GM04503 (cell line): ENCODE data around the gene TMEM150C.
"Not testable (repeated sequence)": the region's sequence is repeated elsewhere in the genome, so short reads cannot be mapped to it uniquely, and the experiment has no call there.

ENCODE experiments used
- DNase-seq: peaks from one replicate; pipeline ENCODE4 v3.0.0-alpha.2; 2012; ENCODE audit warnings: low read depth

The TMEM150C gene

DNA sequence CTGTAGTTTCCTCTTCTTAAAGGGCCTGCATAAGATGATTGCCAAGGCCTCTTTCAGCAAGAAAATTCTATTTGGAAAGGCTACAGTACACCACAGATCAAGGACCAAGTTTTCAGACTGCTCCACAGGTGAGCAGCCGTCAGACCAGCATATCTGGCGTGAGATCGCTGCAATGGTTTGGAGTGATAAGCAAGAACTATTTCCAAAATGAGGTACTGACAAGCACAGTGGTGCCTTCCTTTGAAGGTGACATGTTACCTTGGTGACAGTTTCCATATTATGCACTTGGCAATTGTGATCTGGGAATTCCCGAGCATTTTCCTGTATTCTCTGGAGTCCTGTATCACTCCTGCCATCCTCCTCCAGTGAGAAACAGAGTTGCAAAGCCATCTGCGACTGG is 7.3 kb upstream of the TMEM150C start:
- no peak for DNase-seq

DNA sequence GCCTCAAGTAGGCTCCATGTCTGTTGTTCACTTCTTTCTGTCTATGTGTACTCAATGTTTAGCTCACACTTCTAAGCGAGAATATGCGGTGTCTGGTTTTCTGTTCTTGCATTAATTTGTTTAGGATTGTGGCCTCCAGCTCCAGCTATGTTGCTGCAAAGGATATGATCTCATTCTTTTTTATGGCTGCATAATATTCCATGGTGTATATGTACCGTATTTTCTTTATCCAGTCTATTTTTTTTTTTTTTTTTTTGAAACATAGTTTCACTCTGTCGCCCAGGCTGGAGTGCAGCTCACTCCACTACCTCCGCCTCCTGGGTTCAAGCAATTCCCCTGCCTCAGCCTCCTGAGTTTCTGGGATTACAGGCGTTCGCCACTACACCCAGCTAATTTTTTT is 5.7 kb upstream of the TMEM150C start:
- DNase-seq, result no peak

DNA sequence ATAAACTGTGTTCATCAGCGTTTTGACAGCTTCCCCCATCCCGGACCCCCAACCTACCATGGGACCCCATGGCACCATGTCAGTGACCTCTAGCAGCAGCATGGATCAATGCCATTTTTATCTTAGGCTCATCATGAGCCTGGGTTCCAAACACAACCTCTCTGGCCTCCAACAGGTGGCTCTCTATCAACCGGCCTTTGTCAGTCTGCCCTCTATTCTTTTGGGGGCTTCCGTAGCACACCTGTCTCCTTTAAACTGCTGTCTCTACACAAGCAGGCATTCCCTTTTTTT is 721 bp upstream of the TMEM150C start:
- no peak for DNase-seq

- DNase-seq, result no peak
Measured at GRCh38 chr4:82560853-82561785, 669 bp downstream of the TMEM150C start.

GRCh38 chr4:82559735-82560120 is 2.1 kb downstream of the TMEM150C start:
- DNase-seq, result no peak

- DNase-seq, result not testable (repeated sequence)
Measured at GRCh38 chr4:82559090-82559734, 2.6 kb downstream of the TMEM150C start.

DNA sequence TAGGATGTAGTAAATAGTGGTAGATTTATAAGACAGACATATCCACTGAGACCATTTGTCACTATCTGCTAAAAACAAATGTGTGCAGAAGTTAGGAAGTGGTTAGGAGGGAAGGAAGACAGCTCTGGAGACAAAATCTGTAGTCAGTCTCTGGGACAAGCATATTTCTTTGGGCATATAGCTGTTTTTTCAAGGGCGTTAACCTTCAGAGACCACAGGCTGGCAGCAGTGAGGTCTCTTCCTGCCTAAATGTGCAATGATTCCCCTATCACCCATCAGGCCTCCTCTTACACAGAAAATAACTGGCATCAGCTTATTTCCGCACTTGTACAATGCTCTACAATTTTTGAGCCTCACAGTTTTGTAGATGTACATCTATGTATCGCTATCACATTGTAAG is 6.5 kb downstream of the TMEM150C start:
- DNase-seq, result no peak

- DNase-seq, result no peak
Measured at GRCh38 chr4:82553020-82553419, 8.8 kb downstream of the TMEM150C start.

DNA sequence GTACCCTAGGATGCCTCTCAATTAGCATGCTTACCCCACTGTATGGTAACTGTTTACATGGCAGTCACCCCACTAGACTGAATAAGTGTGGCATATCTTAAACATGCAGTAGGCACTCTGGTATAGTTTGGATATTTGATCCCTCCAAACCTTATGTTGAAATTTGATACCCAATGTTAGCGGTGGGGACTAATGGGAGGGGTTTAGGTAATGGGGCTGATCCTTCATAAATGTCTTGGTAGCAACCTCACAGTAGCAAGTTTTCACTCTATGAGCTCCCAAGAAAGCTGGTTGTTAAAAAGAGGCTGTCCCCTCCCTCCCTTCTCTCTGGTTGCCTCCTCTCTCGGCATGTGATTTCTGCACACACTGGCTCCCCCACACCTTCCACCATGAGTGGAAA is 10.1 kb downstream of the TMEM150C start:
- DNase-seq, result no peak

DNA sequence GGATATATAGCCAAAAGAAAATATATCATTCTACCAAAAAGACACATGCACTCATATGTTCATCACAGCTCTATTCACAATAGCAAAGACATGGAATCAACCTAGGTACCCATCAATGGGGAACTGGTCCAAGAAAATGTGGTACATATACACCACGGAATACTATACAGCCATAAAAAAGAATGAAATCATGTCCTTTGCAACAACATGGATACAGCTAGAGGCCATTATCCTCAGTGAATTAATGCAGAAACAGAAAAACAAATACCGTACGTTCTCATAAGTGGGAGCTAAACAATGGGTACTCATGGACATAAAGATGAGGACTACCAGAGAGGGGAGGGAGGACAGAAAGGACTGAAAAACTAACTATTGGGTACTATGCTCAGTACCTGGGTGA is 13.9 kb downstream of the TMEM150C start:
- DNase-seq, result not testable (repeated sequence)

- DNase-seq, result no peak
Measured at GRCh38 chr4:82543131-82543530, 18.7 kb downstream of the TMEM150C start.

DNA sequence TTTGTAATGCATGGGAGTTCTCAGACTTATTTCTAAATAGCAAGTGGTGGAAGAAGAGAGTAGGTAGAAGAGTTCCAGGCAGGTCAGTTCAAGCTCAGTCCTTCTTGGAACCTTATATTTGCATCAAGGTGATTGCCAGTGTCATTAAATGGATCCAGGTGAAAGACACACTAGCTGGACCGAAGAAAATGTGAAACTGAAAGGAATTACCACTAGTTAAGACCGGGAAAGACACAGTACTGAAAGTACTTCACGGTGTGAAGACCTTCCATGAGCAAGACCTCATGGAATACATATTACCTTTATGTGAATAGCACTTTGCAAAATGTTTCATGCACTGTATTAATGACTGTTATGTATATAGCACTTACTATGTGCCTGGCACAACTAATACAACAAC is 19.1 kb downstream of the TMEM150C start:
- no peak for DNase-seq

DNA sequence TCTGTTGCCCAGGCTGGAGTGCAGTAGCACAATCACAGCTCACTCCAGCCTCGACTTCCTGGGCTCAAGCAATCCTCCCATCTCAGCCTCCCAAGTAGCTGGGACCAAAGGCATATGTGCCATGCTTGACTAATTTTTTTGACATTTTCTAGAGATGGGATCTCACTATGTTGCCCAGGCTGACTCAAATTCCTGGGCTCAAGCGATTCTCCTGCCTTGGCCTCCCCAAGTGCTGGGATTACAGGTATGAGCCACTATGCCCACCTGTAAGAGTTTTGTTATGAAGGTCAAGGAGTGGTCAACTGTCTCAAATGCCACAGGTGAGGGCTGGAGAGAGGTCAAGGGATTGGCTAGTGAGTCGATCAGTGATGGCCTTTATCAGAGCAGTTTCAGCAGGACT is 32.5 kb downstream of the TMEM150C start:
- no peak for DNase-seq

DNA sequence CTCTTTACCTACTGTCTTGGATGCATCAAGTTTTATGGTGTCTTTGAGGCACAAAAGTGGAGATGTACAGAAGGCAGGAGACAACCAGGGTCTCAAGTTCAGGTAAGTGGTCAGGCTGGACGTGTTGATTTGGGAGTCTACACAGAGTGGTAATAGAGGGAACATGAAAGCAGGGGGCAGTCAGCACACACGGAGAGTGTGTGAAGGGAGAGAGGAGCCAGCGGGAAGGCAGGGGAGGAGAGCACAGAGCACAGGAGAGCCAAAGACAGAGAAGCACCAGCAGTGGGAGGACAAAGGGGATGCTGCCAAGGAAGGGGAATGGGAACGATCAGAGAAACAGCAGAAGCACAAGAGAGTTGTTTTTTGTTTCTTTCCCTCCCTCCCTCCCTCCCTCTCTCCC is 32.9 kb downstream of the TMEM150C start:
- DNase-seq, result no peak

DNA sequence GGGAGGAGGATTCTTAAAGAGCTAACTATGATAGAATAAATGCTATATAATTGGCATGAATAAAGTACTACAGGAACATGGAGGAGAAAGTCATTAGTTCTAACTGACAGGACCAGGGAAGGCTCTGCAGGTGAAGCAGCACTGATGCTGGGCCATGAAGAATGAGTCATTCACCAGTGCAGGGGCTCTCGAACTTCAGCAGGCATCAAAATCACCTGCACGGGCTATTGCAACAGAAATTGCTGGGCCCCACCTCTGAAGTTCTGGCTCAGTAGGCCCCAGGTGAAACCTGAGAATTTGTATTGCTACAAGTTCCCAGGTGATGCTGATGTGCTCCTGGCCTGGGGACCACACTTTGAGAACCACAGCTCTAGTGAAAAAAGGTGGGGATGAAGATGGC is 33.7 kb downstream of the TMEM150C start:
- no peak for DNase-seq

- DNase-seq, result no peak
Measured at GRCh38 chr4:82525307-82525911, 36.4 kb downstream of the TMEM150C start.

DNA sequence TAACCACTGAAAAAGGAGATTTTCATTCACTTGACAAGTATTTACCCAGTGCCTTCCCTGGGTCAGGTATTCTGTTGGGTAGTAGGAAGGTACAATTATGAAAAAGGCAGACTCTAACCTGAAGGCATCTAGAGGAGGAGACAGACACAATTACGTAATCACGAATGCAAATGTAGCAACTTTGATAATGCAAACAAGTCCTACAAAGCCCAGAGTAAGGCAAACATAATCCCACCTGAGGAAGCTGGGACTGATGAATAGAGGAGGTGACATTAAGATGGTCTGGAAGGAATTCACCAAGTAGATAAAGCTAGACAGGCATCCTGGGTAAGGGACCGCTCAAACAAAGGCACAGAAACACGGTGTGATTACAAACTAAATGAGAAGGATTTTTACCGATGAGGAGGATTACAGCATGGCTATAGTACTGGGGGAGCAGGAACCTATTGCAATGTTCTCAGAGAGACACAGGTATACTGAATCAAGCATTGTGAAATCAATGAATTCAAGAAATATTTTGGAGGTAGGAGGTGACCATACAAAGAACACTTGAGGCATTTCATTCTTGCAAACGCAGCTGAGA is 37.1 kb downstream of the TMEM150C start:
- DNase-seq, result no peak

GRCh38 chr4:82523179-82523578 is 38.6 kb downstream of the TMEM150C start:
- no peak for DNase-seq

DNA sequence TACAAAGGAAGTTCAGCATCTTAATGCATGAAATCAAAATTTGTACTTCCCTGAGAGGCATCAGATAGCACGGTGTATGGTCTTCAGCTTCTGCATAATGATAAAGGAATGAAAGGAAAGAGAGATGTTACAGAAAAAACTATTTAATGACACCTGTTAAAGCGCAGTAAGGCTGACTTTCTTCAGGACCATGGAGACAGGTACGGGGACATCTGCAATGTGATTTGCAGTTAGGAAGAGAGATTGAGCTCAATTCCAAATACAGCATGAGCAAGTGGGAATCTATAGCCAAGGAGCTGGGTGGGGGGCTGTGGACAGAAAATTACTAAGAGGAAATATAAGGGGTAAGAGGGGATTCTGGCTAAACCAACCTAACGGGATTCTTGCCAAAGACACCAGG is 39.3 kb downstream of the TMEM150C start:
- no peak for DNase-seq

DNA sequence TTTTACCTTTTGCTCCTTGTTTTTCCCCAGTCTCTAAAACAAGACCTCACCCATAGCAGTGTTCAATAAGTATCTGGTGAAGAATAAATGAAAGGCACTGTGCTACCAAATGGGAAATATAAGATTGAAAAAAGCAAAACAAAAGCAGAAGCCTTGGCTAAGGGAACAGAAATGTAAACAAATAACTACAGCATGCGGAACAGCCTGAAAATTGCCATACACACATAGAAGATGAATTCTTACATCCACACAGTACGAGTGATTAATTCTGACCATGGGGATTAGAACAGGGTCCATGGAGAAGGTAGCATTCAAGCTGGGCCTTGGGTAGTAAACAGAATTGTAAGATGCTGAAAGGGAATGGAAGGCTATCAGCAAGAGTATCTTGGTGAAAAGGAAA is 40.5 kb downstream of the TMEM150C start:
- no peak for DNase-seq

GRCh38 chr4:82519776-82520175 is 42.0 kb downstream of the TMEM150C start:
- DNase-seq, result no peak

DNA sequence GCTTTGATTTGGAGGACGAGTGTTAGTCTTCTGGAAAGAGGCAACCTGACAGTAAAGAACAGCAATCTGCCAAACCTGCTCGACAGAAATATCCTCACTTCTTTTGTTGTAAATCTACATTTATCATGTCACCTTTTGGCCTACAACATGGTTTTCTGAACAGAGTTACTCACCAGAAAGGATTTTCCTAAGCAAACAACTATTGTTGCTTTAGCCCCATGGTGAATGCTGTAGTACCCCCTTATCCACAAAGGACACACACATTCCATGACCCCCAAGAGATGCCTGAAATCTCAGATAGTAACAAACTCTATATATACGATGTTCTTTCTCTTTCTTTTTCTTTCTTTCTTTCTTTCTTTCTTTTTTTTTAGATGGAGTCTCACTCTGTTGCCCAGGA is 42.7 kb downstream of the TMEM150C start:
- DNase-seq, result no peak

GRCh38 chr4:82517043-82517442 is 44.7 kb downstream of the TMEM150C start:
- no peak for DNase-seq
